Activated CD8-positive, alpha-beta memory T cell treated with anti-CD3 and anti-CD28 coated beads, Interleukin-2, amount 50 U/mL, for 48 hours (primary cell): ENCODE results near the gene ROR2.

Experiments
- DNase-seq: peaks from one replicate; pipeline ENCODE4 v3.0.0-alpha.2; 2020

ROR2 gene

DNA sequence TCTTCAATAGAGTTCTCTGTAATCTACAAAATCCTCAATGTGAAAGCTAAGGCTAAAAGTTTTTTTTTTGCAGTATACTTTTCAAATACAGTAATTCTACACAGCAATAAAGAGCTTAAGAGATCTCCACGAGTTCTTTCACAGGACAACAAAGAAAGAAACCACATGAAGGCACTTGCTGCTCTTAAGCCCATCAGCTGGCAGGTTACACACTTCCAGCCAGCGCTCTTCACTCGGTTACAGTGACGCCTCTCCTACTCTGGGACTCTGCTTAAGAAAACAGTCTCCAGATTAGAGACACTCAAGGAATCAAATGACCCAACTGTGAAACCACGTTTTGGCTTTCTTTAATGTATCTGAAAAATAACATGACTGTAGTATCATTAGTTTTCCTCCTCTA, 85.0 kb downstream of the ROR2 start:
- DNase-seq = no peak

DNA sequence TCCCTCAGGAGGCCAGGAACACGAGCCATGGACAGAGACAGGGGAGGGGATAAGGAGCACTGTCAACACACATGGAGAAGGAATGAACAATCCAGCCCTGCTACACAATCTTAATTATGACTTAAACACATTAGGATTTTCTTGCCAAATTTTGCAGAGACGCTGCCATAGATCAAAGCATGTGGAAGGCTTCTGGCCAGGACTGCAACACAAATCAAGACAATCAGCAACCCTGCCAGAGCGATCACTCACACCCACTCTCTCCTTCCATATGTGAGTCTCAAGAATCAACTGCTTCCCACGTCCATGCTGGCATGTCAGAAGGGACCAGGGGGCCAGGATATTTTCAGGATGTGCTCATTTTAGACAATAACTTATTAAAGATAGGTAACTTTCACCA, 85.6 kb downstream of the ROR2 start:
- no peak for DNase-seq

DNA sequence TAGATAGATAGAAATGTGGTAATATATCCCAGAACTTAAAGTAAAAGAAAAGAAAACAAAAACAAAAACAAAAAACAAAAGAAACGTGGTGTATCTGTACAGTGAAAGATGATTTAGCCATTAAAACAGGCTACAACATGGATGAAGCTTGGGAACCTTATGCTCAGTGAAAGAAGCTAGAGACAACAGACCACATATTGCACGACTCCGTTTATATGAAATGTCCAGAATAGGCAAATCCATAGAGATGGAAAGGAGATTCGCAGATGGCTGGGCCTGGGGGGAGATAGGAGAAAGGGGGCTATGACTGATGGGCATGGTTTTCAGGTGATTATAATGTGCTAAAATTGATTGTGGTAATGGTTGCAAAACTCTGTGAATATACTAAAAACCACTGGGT, 86.6 kb downstream of the ROR2 start:
- DNase-seq = no peak

DNA sequence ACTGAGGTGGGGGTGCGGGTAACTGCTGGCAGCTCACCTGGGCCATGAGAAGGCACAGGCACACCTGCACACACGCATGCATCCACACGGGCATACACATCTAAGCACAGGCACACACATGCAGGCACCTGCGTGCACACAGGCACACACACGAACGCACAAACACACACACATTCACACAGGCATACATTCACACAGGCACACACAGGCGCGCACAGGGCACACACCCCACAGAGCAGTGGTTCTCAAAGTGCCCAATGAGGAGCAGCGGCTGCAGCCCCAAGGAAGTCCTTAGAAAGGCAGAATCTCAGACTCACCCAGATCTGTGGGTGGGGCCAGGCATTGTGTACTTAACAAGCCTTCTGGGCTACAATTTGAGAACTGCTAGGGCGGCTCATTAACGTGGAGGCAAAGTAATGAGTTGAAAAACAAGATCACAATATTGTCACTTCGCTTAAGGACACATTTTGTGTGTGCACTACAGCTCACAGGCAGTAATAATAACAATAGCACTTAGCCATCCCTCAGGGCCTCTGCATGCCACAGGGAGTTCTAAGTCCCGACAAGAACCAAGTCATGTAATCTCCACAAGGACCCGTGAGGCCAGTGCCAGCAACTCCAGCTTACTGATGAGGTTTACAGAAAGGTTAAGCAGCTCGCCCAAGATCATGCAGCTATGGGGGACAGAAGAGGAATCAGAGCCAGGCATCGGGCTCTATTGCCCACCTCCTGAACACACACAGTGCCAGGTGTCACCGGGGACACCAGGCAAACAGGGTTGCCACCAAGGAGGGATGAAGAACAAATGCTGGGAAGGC, 91.6 kb downstream of the ROR2 start:
- DNase-seq = no peak

DNA sequence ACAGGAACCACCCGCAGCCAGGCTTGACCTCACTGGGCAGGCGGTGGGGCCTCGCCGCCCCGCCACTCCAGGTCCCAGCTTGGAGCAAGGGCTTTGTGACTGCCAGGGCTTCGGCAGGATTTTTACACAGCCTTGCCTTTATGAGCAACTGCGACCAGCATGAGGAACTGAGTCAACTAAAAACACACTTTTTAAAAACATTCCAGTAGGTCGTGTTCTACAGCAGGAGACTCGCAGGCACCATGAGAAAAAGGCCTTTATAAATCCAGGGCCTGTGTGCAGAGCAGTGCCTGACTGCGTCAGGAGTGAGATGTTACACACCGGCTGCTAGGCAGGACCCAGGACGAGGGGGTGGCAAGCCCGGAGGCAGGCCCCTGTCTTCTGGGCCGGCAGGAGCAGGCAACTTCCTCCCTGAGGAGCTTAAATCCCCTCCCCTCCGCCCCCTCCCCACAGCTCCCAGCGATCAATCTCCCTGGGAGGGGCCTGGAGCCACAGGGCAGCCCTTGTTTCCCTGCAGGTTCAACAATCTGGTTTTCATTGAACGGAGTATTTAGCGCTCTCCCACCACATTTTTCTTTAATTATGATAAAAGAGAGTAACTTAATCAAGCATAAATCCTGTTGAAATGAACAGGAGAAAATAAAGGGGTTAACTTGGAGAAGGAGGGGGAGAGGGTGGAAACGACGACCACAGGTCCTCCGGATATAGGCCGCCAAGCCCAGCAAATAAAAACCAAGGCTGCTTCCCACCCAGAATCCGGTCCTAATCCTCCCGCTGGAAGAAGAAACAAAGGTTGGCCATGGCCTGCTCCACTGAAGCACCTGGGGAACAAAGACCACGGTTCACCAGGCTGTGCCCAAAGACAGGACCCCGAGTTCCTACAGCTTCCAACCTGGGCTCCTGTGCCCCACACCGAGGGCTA, 92.5 kb downstream of the ROR2 start:
- DNase-seq = no peak

DNA sequence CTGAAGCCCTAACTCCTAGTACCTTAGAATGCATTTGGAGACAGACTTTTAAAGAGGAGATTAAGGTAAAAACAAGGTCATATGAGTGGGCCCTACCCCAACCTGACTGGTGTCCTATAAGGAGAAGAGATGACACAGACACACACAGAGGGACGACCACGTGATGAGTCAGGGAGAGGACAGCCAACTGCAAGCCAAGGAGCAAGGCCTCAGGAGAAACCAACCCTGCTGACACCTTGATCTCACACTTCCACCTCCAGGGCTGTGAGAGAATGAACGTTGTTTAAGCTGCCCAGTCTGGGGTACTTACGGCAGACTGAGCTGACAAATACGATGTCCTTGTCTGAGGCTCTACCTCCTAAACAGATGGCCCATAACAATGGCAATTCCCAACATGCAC, 93.6 kb downstream of the ROR2 start:
- no peak for DNase-seq

DNA sequence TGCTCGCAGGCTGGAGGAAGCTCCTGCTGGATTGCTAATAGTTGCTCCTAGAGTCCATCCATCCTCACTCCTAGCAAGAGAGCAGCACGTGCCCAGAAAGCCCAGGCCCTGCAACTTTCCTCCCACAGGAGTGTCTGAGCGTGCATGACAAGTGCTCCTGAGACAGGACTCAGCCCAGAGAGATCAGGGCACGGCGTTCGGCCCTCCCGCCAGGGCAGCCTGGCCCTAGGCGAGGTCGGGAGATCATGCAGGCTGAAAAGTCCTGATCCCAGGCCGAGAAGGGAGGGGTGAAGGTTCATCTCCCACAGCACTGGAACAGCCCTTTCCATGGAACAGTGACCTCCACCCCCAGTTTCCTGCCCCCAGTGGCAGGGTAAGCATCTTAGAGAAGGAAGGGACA, 94.8 kb downstream of the ROR2 start:
- DNase-seq = no peak

DNA sequence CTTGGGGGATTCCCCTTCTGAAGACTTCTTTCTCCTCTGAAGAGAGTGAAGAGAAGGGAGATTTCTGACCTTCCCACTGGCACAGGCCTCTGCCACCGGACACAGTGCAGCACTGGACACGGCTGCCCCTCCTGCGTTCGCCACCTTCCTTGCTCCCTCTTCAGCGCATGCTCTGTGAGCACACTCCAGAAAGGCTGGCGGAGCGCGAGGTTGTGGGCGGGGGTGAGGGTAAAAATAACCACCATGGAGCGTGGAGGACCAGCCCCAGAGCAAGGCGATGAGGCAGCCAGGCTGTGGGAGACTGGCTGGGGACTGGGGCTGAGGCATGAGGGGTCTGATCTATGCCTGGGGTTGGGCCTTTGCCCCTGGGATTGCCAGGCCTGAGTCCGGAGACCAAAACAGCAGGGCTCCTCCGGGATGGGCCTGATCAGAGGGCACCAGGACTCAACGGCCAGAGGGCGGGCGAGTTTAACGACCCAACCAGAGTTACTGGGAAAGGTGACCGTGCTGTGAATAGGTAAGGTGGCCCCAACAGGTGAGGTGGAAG, 97.2 kb downstream of the ROR2 start:
- DNase-seq = no peak

DNA sequence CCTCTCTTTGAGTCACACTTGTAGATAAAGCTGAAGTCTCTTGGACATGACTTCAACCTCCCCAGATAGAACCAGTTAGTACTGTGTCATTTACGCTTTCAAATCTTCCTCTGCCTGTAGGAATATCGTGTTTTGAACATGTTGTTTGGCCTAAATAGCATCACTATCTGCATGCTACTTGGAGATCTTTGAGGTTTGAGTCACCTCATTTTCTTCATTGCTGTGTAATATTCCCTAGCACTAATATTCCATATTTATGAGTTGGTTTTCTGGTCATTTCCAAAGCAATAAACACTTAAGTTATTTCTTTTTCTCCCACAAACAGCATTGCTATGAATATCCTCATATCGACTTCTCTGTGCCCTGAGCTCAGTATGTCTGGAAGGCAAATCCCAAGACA, 100.3 kb downstream of the ROR2 start:
- no peak for DNase-seq

DNA sequence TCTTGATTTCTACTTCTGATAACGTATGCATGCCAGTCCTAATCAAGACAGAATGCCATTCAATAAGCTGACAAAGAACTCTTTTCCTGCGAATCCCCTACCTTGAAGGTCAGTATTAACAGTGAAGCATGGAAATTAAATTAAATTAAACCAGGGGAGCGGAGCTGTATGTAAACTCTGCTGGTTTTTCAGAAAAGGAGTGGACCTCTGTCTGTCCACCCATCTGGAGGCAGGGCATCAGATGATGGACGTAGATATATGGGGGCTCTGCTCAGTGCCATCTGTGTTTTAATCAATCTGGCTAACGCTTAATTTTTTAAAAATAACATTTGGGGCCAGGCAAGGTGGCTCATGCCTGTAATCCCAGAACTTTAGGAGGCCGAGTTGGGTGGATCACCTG, 101.9 kb downstream of the ROR2 start:
- no peak for DNase-seq

DNA sequence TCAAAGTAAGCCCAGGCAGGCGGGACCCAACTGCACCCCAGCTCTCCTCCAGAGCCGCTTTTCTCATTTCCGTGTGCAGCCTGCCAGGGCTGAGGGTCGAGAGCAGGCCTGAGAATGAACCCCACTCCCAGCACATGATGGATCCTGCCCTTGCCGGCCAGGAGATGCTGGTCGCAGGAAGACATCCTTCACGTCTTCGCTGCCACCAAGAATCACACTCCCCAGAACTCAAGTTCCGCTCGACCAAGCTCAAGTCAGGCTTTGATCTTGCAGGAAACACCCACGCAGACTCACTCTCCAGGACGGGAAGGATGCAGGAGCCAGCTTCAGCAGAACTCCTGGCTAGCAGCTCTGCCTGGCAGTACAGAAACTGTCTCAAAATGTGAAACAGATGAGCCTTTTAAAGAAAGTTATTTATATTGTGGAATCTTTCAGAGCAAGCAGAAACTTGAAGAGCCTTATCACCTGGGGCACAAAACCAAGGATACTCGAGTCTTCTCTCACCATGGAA, 102.4 kb downstream of the ROR2 start:
- no peak for DNase-seq

DNA sequence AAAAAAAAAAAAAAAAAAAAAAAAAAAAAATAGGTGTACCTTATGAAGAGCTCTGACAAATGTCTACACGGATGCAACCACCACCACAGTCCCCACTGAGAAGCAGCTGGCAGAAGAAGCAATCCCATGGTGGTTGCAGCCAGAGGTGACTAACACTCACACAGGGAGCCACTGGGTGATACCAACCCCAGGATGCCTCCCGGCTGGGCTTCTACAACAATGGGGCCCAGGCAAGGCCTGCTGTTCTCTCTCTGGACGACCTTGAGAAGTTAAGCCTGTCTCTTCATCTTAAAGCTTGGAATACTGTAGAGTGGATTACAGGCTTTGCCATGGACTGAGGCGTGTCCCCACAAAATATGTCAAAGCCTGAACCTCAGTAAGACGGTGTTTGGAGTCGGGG, 104.1 kb downstream of the ROR2 start:
- DNase-seq = no peak

DNA sequence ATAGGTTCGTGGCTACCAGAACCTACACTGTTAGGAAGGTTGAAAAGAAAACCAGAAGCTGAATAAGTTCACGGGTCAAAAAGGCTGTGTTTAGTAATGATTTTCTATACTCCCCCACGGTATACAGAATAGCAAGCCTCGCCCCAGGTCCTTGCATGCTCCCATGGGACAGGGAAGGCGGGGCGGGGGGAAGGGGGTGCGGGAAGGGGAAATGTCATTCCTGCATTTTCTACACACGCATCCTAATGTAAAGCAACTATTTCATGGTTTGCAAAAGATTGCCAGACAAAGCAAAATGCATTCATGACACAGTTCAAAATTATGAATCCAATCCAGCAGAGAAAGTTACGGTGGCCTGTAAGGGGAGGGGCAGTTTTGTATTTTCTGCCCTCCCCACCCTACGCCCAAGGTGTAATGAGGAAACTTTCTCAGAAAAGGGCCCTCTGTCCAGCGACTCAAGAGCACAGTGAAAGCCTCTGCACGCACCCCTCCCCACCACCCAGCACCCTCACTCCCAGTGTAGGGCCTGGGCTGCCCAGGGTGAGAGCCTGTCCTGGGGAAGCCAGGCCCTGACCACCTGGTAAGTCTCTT, 105.2 kb downstream of the ROR2 start:
- no peak for DNase-seq

DNA sequence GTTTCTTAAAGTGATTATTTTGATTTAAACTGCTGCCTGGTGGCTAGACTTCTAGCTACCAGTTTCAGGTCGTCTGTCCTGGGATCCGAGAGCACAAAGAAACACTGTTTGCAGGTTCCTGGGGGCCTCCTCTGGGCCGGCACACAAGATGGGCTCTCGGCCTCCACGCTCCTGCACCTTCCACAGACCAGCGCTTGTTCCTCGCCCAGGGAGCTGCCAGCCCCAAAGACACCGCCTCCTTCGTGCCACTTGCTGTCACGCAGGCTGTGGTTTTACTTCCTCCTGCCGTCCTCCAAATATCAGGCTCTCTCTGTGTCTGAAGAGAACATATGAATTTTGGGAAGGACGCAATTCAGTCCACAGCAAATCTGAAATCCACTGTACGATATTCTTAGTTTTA, 105.8 kb downstream of the ROR2 start:
- DNase-seq = peak; percentile 35

DNA sequence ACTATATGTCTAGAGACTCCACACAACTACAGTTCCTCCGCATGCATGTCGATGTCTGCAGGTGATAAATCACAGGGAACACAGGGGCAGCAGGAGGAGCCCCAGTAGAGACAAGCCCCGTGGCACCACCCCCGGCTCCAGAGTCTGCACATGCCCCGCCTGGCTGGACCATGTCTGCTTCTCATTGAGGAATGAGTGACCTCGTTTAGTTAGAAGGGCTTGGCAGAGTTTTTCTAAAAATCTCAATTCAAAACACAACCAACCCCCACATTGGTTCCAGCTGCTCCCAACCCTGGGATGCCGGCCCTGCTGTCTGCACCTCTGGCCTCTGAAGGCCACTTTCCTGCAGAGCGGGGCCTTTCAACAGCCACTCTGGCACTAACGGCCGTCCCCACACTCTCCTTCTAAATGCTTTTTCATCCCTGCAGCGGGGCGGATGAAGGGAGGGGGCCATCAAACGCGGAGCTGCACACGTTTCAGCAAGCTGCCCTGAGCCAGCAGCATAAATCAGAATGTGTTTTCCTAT, 106.3 kb downstream of the ROR2 start:
- DNase-seq = peak; percentile 47

DNA sequence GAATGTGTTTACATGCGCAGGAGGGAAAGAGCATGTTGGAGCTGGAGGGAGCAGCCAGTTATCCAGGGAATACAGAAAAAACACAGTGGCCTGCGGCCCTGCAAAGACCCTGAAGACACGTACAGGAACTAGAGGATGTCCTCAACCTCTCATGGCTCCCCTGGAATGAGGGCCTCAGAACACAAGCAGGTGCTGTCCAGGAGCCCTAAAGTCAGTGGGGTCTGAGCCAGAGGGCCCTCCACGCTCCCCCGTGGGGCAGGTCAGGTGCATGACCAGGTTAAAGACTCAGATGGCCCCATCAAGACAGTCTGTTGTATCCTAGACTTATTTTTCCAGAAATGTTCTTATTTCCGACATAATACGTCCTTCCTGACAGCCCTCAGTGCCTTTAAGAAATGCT, 106.9 kb downstream of the ROR2 start:
- DNase-seq = no peak

DNA sequence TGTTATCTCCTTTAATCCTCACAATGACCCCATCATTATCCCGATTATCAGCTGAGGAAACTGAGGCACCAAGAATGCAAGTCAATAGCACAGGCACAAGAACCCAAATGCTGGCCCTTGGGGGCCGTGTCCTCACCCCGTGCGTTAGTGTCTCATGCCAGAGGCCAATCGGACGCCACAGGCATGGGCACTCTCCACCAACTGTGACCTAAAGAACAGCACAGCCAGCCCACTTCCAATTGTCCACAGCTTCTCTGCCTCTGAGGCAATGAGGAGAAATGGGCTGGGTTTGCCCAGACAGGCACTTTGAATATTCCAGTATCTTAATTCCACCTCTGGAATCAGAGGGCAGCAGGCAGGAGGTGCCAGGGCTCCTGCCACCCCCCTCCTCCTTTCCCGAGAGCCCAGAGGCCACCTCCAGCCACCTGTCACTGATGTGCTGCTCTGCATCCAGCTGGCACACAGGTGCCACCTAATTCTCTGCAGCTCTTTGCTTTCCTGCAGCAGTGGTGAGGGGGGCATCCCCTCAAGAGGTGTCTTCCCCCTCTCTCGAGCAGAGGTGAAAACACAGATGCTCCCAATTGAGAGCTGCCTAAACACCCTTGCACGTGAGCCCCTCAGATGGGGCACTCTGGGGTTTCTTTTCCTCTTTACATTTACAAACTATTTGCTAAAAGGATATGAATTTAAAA, 107.5 kb downstream of the ROR2 start:
- DNase-seq = no peak

DNA sequence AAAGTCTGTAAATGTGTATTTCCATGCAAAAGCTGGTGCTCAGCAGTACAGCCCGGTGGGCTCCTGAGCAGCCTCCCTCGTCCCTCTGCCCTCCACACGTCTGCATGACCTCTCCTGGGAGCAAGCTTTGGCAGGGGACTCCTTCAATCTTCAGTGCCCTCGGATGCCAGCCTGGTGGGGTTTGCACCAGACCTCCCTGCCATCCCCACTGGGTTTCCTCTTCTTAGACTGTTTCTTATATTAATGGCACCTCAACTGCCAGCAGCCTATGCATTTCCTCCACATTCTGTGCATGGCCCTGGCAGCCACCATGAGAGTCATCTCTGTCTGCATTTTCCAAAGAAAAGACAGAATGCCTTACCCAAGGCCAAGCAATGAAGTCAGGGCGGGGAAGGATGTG, 108.4 kb downstream of the ROR2 start:
- no peak for DNase-seq

DNA sequence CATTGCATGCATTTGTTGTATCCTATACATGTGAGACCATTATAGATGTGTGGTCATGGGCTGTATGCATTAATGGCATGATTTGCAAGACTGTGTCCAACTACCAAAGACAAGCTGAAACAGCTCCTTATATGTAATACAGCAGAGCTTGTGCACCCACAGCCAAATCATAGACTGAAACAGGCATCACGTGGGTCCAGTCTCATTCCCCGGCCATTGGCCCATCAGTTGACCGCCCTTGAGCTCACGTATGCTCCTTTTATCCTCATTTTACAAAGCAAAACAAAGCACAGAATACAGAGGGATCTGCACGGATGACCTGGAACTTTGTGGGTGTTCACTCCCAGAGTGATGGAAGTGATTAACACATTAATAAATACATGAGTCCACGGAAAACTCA, 109.1 kb downstream of the ROR2 start:
- DNase-seq = no peak

DNA sequence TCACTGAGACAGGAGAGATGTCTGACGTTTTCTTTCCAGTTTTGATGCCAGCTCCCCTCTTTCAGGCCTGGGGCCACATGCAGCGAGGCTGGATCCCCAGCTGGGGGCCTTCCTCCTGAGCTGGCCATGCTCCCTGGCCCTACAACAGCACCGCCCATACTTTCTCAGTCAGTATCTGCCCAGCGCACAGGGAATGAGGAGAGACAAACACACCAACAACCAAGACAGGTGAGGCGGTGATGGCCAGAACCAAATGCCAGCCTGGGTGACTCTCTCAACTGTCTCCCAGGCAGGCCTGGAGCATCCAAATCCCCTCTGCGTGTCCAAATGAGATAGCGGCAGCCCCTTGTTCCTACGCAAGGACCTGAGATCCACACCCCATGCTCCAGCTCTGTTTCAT, 109.6 kb downstream of the ROR2 start:
- DNase-seq = no peak

DNA sequence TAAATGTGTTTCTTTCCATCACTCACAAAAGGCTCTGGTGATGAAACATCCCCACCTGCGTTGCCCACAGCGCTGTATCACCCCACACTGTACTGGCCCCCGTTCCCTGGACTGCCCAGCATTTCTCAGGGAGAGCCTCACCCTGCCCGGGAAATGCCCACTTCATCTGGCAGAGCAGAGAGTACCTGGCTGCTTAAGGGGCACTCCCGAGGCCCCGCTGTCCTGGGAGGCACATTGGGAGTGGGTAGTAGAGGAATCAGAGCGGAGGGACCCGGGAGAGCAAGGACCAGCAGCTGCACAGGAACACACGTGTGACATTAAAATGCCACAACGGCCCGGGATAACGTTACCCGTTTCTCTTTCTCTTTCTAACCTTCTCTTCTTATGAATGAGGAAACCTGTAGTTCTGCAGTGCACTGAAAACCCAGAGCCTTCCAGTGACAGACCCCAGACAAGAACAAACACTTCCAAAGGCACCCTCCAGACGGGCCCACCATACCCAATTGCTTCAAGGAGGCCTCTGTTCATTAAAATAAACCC, 110.0 kb downstream of the ROR2 start:
- no peak for DNase-seq
